GM23338 (cell line): ENCODE measurements around the gene ARHGEF16. TPM values are rescaled to one million over a fixed set of nuclear protein-coding genes. Genes with fewer than 3 reads are reported as not detected.
A peak's percentile ranks its signal among the peaks of the same experiment; 100 is the strongest.

Experiments used
- ATAC-seq: fragments of 200-7000 bp; cut with Tn5 transposase; 3 replicates; pipeline ENCODE4 v1.9.1; 2020
- DNase-seq: peaks from one replicate; pipeline ENCODE4 v3.0.0-alpha.2; 2015; ENCODE audit warnings: low spot score
- H2AFZ ChIP-seq: fragments of 200-600 bp; sonication (generic); 2 replicates; pipeline ENCODE4 v1.8.0; 2016; ENCODE audit warnings: antibody characterized with exemption, mild to moderate bottlenecking, moderate library complexity
- H3F3A ChIP-seq: fragments of 200-600 bp; sonication (generic); replicated peaks from 2 replicates; pipeline ENCODE4 v1.8.0; 2017; ENCODE audit warnings: antibody characterized with exemption, mixed run types, low read depth
- H3K27ac ChIP-seq: fragments of 200-600 bp; sonication (generic); 2 replicates; pipeline ENCODE4 v1.6.1; 2016; ENCODE audit warnings: low read depth
- H3K27me3 ChIP-seq: fragments of 200-600 bp; sonication (generic); 2 replicates; pipeline ENCODE4 v1.8.0; 2016; ENCODE audit warnings: mild to moderate bottlenecking, mixed run types, moderate library complexity; ENCODE audit not compliant: insufficient read depth
- H3K36me3 ChIP-seq: fragments of 200-600 bp; sonication (generic); 2 replicates; pipeline ENCODE4 v1.8.0; 2016; ENCODE audit warnings: mild to moderate bottlenecking; ENCODE audit not compliant: insufficient read depth
- H3K4me1 ChIP-seq: fragments of 200-600 bp; sonication (generic); 2 replicates; pipeline ENCODE4 v1.8.0; 2016; ENCODE audit warnings: mild to moderate bottlenecking, moderate library complexity; ENCODE audit not compliant: insufficient read depth
- H3K4me2 ChIP-seq: fragments of 200-600 bp; sonication (generic); 2 replicates; pipeline ENCODE4 v1.7.1; 2017; ENCODE audit warnings: mixed run types
- H3K4me3 ChIP-seq: fragments of 200-600 bp; sonication (generic); 2 replicates; pipeline ENCODE4 v1.6.1; 2016; ENCODE audit warnings: mixed run types
- H3K79me2 ChIP-seq: fragments of 200-600 bp; sonication (generic); replicated peaks from 2 replicates; pipeline ENCODE4 v1.8.0; 2017; ENCODE audit warnings: mild to moderate bottlenecking; ENCODE audit not compliant: insufficient read depth
- H3K9me2 ChIP-seq: fragments of 200-600 bp; sonication (generic); 2 replicates; pipeline ENCODE4 v1.8.0; 2017; ENCODE audit not compliant: insufficient read depth
- H4K20me1 ChIP-seq: fragments of 200-600 bp; sonication (generic); replicated peaks from 2 replicates; pipeline ENCODE4 v1.8.0; 2017; ENCODE audit warnings: mild to moderate bottlenecking; ENCODE audit not compliant: insufficient read depth
- H3K27ac Mint-ChIP-seq: 2 replicates; pipeline ENCODE4 v1.8.0; 2020; ENCODE audit warnings: inconsistent platforms, mild to moderate bottlenecking, moderate library complexity, mixed read lengths
- H3K27me3 Mint-ChIP-seq: 3 replicates; pipeline ENCODE4 v1.8.0; 2022; ENCODE audit warnings: low read depth, mild to moderate bottlenecking, moderate library complexity, mixed read lengths, inconsistent platforms; ENCODE audit not compliant: insufficient read depth, poor library complexity
- H3K36me3 Mint-ChIP-seq: 3 replicates; pipeline ENCODE4 v1.8.0; 2021; ENCODE audit warnings: low read depth, mild to moderate bottlenecking, inconsistent platforms, moderate library complexity, mixed read lengths
- H3K4me1 Mint-ChIP-seq: 3 replicates; pipeline ENCODE4 v1.8.0; 2020; ENCODE audit warnings: mild to moderate bottlenecking, inconsistent platforms, mixed read lengths
- H3K4me3 Mint-ChIP-seq: 3 replicates; pipeline ENCODE4 v1.8.0; 2021; ENCODE audit warnings: moderate library complexity, mild to moderate bottlenecking, inconsistent platforms, mixed read lengths
- H3K9me3 Mint-ChIP-seq: 3 replicates; pipeline ENCODE4 v1.8.0; 2020; ENCODE audit warnings: moderate library complexity, mild to moderate bottlenecking, inconsistent platforms, mixed read lengths
- CREB1 ChIP-seq: fragments of 250-450 bp; sonication (Bioruptor Pico); IDR thresholded peaks from 2 replicates; pipeline ENCODE4 v1.5.0; 2020; ENCODE audit warnings: low read depth, mild to moderate bottlenecking, moderate library complexity
- CTCF ChIP-seq, 2 experiments: fragments of 200-600 bp in 1 of 2; sonication (generic) in 1 of 2; conservative IDR thresholded peaks; 2 replicates each; pipeline versions ENCODE4 v1.5.1 to v1.6.1; 2016 to 2017; ENCODE audit warnings: antibody characterized with exemption in 2 of 2, low read depth in 2 of 2, mild to moderate bottlenecking in 2 of 2, moderate library complexity in 1 of 2
- POLR2AphosphoS5 ChIP-seq: IDR thresholded peaks from 2 replicates; pipeline ENCODE4 v1.6.1; 2016; ENCODE audit warnings: antibody characterized with exemption, low read depth
- ZNF114 ChIP-seq: fragments of 250-450 bp; sonication (Bioruptor Pico); IDR thresholded peaks from 2 replicates; pipeline ENCODE4 v1.5.0; 2020; ENCODE audit warnings: mild to moderate bottlenecking, moderate library complexity
- polyA plus RNA-seq: library from polyadenylated mRNA; unstranded; fragments of >200 nt; fragmentation: Nextera tagmentation; extraction: Ambion mirVana; gene quantifications from 2 replicates; pipeline ENCODE4 v1.2.1, GENCODE V29; 2016
- total RNA-seq: library from RNA; depleted of rRNA; stranded (reverse); fragments of >200 nt; shearing (Covaris generic); gene quantifications from 2 replicates; pipeline ENCODE4 v1.2.3, GENCODE V29; 2014

Gene ARHGEF16
- total and polyA plus RNA-seq, 2 experiments from 2014 or later: 12.2 to 29.3 TPM

GRCh38 chr1:3431266-3431665 lies 23.2 kb upstream of the ARHGEF16 start:
- ATAC-seq: peak; percentile 94
- Mint-ChIP-seq H3K36me3 (no peaks in the 10 kb centered on the region), H3K4me3 (no peak overlapping the region), H3K27me3 (peaks cover 7% of the 10 kb centered on the region), H3K9me3 (no peaks in the 10 kb centered on the region), H3K4me1 (peaks cover 8% of the 10 kb centered on the region; the same call in 2 of the 3 replicates), H3K27ac (no peak overlapping the region)
- no peak overlapping the region for H3K4me3 ChIP-seq
- H3F3A ChIP-seq: no peaks in the 10 kb centered on the region
- H4K20me1 ChIP-seq: no peaks in the 10 kb centered on the region
- H3K4me1 ChIP-seq: no peaks in the 10 kb centered on the region
- no peaks in the 10 kb centered on the region for H3K9me2 ChIP-seq
- DNase-seq: peak; percentile 62
- TF ChIP-seq CTCF (conservative IDR thresholded peaks at IDR 0.05; ENCODE audit: low read depth in 2 of 2) (peak; percentile 51 to 67), CREB1 (no peak)
- H3K36me3 ChIP-seq: no peaks in the 10 kb centered on the region
- no peaks in the 10 kb centered on the region for H3K79me2 ChIP-seq
- H3K27me3 ChIP-seq: no peaks in the 10 kb centered on the region
- H3K4me2 ChIP-seq: no peak overlapping the region
- no peak overlapping the region for H2AFZ ChIP-seq
- no peak overlapping the region for H3K27ac ChIP-seq

- ATAC-seq: peak; percentile 24
Observed at GRCh38 chr1:3431686-3432085, 22.8 kb upstream of the ARHGEF16 start.

More at GRCh38 chr1:3431686-3432085, 22.8 kb upstream of the ARHGEF16 start:
- Mint-ChIP-seq H3K4me1 (peaks cover 8% of the 10 kb centered on the region; the same call in 2 of the 3 replicates), H3K4me3 (no peak overlapping the region), H3K9me3 (no peaks in the 10 kb centered on the region), H3K27me3 (peaks cover 7% of the 10 kb centered on the region), H3K36me3 (no peaks in the 10 kb centered on the region), H3K27ac (no peak overlapping the region)
- Histone ChIP-seq H4K20me1 (no peaks in the 10 kb centered on the region), H3K4me3 (no peak overlapping the region), H3K4me1 (no peaks in the 10 kb centered on the region), H3K79me2 (no peaks in the 10 kb centered on the region), H2AFZ (no peak overlapping the region), H3K27me3 (no peaks in the 10 kb centered on the region), H3K36me3 (no peaks in the 10 kb centered on the region), H3K9me2 (no peaks in the 10 kb centered on the region), H3K4me2 (no peak overlapping the region), H3K27ac (no peak overlapping the region), H3F3A (no peaks in the 10 kb centered on the region)
- TF ChIP-seq ZNF114 (CRISPR knock-in tag): no peak
- no peak for TF ChIP-seq POLR2AphosphoS5
- TF ChIP-seq CTCF (conservative IDR thresholded peaks at IDR 0.05; ENCODE audit: low read depth in 2 of 2): 0 out of 4 replicates have a peak, but pooled peaks of 1 of the 2 experiments have one; percentile 10
- DNase-seq: no peak
